Astrocyte (in vitro differentiated cells and primary cell): Measurements from ENCODE around the gene NAV2.

Experiments
- EZH2 ChIP-seq: IDR thresholded peaks from 2 replicates; pipeline ENCODE4 v1.6.1; 2012; ENCODE audit warnings: mild to moderate bottlenecking, low read length, inconsistent platforms; ENCODE audit not compliant: insufficient read depth
- TF ChIP-seq, protein P1 (sequence below): IDR thresholded peaks from 2 replicates; pipeline ENCODE4 v1.5.1; 2011; ENCODE audit warnings: low read depth, mild to moderate bottlenecking, inconsistent platforms, low read length, moderate library complexity; ENCODE audit not compliant: insufficient read depth

DNA sequence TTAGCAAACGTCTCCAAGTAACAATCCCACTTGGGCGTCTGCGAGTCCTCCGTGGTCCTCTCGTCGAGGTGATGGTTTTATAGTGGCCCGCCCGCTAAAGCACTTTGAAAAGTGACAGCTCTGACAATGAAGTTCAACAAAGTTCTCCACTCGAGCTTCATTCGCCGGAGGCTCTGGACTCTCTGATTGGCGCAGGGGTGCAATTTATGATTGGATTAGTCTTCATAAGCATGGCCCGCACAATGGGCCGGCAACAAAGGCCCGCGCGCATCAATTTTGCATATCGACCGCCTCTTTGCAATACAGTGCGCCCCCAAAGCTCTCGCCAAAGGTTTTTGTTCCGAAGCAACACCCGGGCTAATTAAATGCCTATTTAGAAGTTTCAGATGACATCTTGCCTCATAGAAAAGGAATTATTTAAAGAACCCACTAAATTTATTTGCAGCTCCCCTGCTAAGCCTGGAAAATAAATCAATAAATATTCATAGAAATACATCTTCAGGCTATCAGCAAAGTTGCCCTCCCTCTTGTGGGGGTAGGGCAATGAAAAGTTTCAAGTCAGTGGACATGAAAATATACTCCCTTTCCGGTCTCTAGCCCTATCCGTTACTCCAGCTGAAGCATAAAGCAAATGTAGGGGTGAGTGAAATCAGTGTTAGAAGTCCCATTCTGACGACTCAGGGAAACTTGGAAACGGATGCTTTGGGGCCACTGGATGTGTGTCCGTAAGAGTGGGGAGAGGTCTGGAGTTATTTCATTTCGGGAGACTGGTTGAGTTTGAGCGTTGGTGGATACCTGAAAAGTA lies 448.0 kb downstream of the NAV2 start, which contains the start of gene DBX1:
- TF ChIP-seq, protein P1, sequence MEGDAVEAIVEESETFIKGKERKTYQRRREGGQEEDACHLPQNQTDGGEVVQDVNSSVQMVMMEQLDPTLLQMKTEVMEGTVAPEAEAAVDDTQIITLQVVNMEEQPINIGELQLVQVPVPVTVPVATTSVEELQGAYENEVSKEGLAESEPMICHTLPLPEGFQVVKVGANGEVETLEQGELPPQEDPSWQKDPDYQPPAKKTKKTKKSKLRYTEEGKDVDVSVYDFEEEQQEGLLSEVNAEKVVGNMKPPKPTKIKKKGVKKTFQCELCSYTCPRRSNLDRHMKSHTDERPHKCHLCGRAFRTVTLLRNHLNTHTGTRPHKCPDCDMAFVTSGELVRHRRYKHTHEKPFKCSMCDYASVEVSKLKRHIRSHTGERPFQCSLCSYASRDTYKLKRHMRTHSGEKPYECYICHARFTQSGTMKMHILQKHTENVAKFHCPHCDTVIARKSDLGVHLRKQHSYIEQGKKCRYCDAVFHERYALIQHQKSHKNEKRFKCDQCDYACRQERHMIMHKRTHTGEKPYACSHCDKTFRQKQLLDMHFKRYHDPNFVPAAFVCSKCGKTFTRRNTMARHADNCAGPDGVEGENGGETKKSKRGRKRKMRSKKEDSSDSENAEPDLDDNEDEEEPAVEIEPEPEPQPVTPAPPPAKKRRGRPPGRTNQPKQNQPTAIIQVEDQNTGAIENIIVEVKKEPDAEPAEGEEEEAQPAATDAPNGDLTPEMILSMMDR: no peak
- no peak for TF ChIP-seq EZH2
